Measurements from ENCODE around the gene CMTM3. TPM values are rescaled to one million over a fixed set of nuclear protein-coding genes. Genes with fewer than 3 reads are reported as not detected.
A peak's percentile ranks its signal among the peaks of the same experiment; 100 is the strongest.

Gene CMTM3
- total and polyA plus RNA-seq, 9 of the 15 experiments (the other 6 are each of a cell fraction or from before 2014, with no cell fraction given): 4.6 to 33.4 (median 17.5) TPM

DNA sequence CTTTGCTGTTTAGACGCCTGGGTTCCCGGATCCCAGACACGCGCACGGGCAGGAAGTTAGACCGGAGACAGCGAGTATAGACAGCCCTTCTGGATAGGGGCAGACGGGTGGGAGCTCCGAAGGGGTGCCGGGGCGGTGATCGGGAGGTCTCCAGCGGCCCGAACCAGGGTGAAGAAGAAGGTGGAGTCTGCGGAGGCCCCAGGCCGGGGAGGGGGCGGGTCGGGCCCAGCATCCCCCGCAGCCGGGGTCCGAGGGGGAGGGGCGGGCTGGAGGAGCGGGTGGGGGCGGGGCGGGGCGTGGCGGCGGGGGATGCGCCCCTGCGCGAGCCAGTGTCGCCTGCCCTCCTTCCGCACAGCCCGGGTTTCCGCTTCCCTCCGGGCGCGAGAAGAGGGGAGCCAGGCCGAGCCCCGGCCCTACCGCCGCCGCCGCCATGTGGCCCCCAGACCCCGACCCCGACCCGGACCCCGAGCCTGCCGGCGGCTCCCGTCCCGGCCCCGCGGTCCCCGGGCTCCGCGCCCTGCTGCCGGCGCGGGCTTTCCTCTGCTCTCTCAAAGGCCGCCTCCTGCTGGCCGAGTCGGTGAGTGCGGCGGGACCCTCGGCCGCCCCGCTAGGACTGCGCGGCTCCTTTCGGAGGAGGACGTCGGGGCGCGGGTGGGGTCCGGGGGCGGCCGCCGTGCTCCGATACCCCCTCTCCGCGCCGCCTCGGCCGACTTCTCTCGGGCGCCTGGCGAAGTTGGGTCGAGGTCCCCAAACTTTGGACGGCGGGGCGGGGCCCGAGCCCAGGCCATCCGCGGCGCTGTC lies at the start of gene CMTM3 (continued):
- TF ChIP-seq, protein P1, sequence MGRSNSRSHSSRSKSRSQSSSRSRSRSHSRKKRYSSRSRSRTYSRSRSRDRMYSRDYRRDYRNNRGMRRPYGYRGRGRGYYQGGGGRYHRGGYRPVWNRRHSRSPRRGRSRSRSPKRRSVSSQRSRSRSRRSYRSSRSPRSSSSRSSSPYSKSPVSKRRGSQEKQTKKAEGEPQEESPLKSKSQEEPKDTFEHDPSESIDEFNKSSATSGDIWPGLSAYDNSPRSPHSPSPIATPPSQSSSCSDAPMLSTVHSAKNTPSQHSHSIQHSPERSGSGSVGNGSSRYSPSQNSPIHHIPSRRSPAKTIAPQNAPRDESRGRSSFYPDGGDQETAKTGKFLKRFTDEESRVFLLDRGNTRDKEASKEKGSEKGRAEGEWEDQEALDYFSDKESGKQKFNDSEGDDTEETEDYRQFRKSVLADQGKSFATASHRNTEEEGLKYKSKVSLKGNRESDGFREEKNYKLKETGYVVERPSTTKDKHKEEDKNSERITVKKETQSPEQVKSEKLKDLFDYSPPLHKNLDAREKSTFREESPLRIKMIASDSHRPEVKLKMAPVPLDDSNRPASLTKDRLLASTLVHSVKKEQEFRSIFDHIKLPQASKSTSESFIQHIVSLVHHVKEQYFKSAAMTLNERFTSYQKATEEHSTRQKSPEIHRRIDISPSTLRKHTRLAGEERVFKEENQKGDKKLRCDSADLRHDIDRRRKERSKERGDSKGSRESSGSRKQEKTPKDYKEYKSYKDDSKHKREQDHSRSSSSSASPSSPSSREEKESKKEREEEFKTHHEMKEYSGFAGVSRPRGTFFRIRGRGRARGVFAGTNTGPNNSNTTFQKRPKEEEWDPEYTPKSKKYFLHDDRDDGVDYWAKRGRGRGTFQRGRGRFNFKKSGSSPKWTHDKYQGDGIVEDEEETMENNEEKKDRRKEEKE (IDR thresholded peaks at IDR 0.05; ENCODE audit: borderline replicate concordance in 1 of 2, control insufficient read depth in 1 of 2, low read depth in 2 of 2, low read length in 1 of 2): no peak
- no peak for TF ChIP-seq DPF2 (IDR thresholded peaks at IDR 0.05)
- TF ChIP-seq CHD2 (IDR thresholded peaks at IDR 0.05; ENCODE audit: low read depth, low read length): no peak
- 0 out of 2 replicates have a peak, but pooled peaks have one; percentile 12 for TF ChIP-seq CTBP1 (IDR thresholded peaks at IDR 0.05; ENCODE audit: borderline replicate concordance)
- TF ChIP-seq ZNF175 (CRISPR knock-in tag; IDR thresholded peaks at IDR 0.05; ENCODE audit: low read depth): no peak
- TF ChIP-seq SETDB1 (IDR thresholded peaks at IDR 0.05; ENCODE audit: low read length): no peak
- peak; percentile 10; the same call in 1 of the 2 replicates for TF ChIP-seq REST (IDR thresholded peaks at IDR 0.05; ENCODE audit: borderline replicate concordance)
- no peak for TF ChIP-seq REST (CRISPR knock-in tag; IDR thresholded peaks at IDR 0.05; ENCODE audit: low read depth)
- TF ChIP-seq ZNF239 (CRISPR knock-in tag; IDR thresholded peaks at IDR 0.05): no peak
- no peak for TF ChIP-seq ILF3 (IDR thresholded peaks at IDR 0.05; ENCODE audit: borderline replicate concordance)
- TF ChIP-seq, protein P2, sequence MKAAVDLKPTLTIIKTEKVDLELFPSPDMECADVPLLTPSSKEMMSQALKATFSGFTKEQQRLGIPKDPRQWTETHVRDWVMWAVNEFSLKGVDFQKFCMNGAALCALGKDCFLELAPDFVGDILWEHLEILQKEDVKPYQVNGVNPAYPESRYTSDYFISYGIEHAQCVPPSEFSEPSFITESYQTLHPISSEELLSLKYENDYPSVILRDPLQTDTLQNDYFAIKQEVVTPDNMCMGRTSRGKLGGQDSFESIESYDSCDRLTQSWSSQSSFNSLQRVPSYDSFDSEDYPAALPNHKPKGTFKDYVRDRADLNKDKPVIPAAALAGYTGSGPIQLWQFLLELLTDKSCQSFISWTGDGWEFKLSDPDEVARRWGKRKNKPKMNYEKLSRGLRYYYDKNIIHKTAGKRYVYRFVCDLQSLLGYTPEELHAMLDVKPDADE (conservative IDR thresholded peaks at IDR 0.05; ENCODE audit: control insufficient read depth, low read depth, low read length): 0 out of 2 replicates have a peak, but pooled peaks have one; percentile 26
- TF ChIP-seq TAF15 (IDR thresholded peaks at IDR 0.05; ENCODE audit: low read depth, low read length): no peak
- TF ChIP-seq ATF2 (CRISPR knock-in tag; IDR thresholded peaks at IDR 0.05): no peak
